HCT116 (cell line): ENCODE results near the gene CGNL1. TPM values are rescaled to one million over a fixed set of nuclear protein-coding genes. Genes with fewer than 3 reads are reported as not detected.

Experiments
- ATAC-seq: fragments of 200-7000 bp; cut with Tn5 transposase; 2 replicates; pipeline ENCODE4 v1.9.1; 2020; ENCODE audit warnings: mild to moderate bottlenecking, moderate library complexity
- BruUV-seq: library from RNA; stranded (reverse); fragments of 400-500 nt; replicated peaks from 2 replicates; lab custom pipeline; 2021; lab: Mats Ljungman, UMichigan
- CTCF ChIA-PET: fragments of 300-600 bp; sonication (Branson Sonifier 250); formaldehyde crosslinking; loops from one replicate; lab custom pipeline; 2021; ENCODE audit warnings: antibody characterized with exemption; lab: Charles Lee
- POLR2A ChIA-PET: fragments of 300-600, 350-600 bp; sonication (Branson Sonifier 250); formaldehyde crosslinking; loops from one replicate; lab custom pipeline; 2021; ENCODE audit warnings: antibody characterized with exemption; lab: Charles Lee
- RAD21 ChIA-PET, 2 experiments: fragments of 300-600 bp; sonication (Branson Sonifier 250); formaldehyde crosslinking; loops; one replicate each; lab custom pipeline; 2023; ENCODE audit warnings: low total read pairs in 2 of 2; ENCODE audit not compliant: uncharacterized antibody in 2 of 2, unreplicated experiment in 2 of 2, low non-redundant PET in 1 of 2; lab: Charles Lee
- DNase-seq: peaks from one replicate; pipeline ENCODE4 v3.0.0-alpha.2; 2010; ENCODE audit warnings: low read depth, low spot score
- H2AFZ ChIP-seq: fragments of 200-600 bp; shearing (Covaris generic), sonication (generic); 2 replicates; pipeline ENCODE4 v1.6.1; 2017; ENCODE audit warnings: low read depth, mixed run types, mixed read lengths, antibody characterized with exemption, low read length; ENCODE audit not compliant: poor library complexity, severe bottlenecking
- H3K27ac ChIP-seq: 2 replicates; pipeline ENCODE4 v1.5.1; 2012; ENCODE audit warnings: low read depth, low read length
- H3K27me3 ChIP-seq: fragments of 200-600 bp; sonication (generic); 2 replicates; pipeline ENCODE4 v1.6.1; 2016; ENCODE audit warnings: mixed run types, low read length, mixed read lengths; ENCODE audit not compliant: insufficient read depth
- H3K36me3 ChIP-seq, 2 experiments: fragments of 200-500 bp in 1 of 2; fragments of 200-600 bp in 1 of 2; sonication (Bioruptor generic) in 1 of 2; sonication (generic) in 1 of 2; 2 replicates each; pipeline versions ENCODE4 v1.5.1 to v1.6.1; 2014 to 2016; ENCODE audit warnings: low read length in 2 of 2, inconsistent platforms in 1 of 2, mixed read lengths in 1 of 2, mixed run types in 1 of 2; ENCODE audit not compliant: insufficient read depth in 2 of 2, control insufficient read depth in 1 of 2
- H3K4me1 ChIP-seq, 2 experiments: fragments of 200-600 bp in 1 of 2; sonication (generic) in 1 of 2; 2 replicates each; pipeline versions ENCODE4 v1.5.1 to v1.6.1; 2012 to 2017; ENCODE audit warnings: low read length in 2 of 2, inconsistent platforms in 1 of 2, mild to moderate bottlenecking in 1 of 2, mixed read lengths in 1 of 2, mixed run types in 1 of 2, moderate library complexity in 1 of 2; ENCODE audit not compliant: insufficient read depth in 2 of 2, control insufficient read depth in 1 of 2
- H3K4me2 ChIP-seq: fragments of 200-600 bp; sonication (generic); 2 replicates; pipeline ENCODE4 v1.6.1; 2017; ENCODE audit warnings: mixed run types, low read length, mixed read lengths
- H3K4me3 ChIP-seq, 2 experiments: fragments of 200-600 bp in 1 of 2; sonication (generic) in 1 of 2; replicated peaks in 1 of 2; 2 replicates each; pipeline ENCODE4 v1.5.1; 2011 to 2016; ENCODE audit warnings: low read length in 2 of 2, control low read depth in 1 of 2, low read depth in 1 of 2, mild to moderate bottlenecking in 1 of 2, mixed read lengths in 1 of 2, mixed run types in 1 of 2
- H3K79me2 ChIP-seq: fragments of 200-600 bp; sonication (generic); 2 replicates; pipeline ENCODE4 v1.6.1; 2017; ENCODE audit warnings: mild to moderate bottlenecking, mixed run types, low read length, moderate library complexity, mixed read lengths; ENCODE audit not compliant: insufficient read depth
- H3K9ac ChIP-seq: fragments of 200-600 bp; sonication (generic); 2 replicates; pipeline ENCODE4 v1.6.1; 2016; ENCODE audit warnings: low read length, mixed read lengths
- H3K9me2 ChIP-seq: fragments of 200-600 bp; sonication (generic), shearing (Covaris generic); 2 replicates; pipeline ENCODE4 v1.6.1; 2017; ENCODE audit warnings: mixed run types, mild to moderate bottlenecking, moderate library complexity; ENCODE audit not compliant: insufficient read depth
- H3K9me3 ChIP-seq, 2 experiments: fragments of 200-500 bp in 1 of 2; fragments of 200-600 bp in 1 of 2; sonication (Bioruptor generic) in 1 of 2; sonication (generic) in 1 of 2; 2 replicates each; pipeline ENCODE4 v1.6.1; 2014 to 2017; ENCODE audit warnings: low read length in 2 of 2, mixed read lengths in 2 of 2, inconsistent platforms in 1 of 2, low read depth in 1 of 2, mild to moderate bottlenecking in 1 of 2, mixed run types in 1 of 2, moderate library complexity in 1 of 2; ENCODE audit not compliant: control insufficient read depth in 1 of 2, insufficient read depth in 1 of 2
- H4K20me1 ChIP-seq: fragments of 200-600 bp; sonication (generic), shearing (Covaris generic); 2 replicates; pipeline ENCODE4 v1.6.1; 2017; ENCODE audit warnings: mixed run types, mild to moderate bottlenecking, moderate library complexity; ENCODE audit not compliant: insufficient read depth
- CBX3 ChIP-seq: IDR thresholded peaks from 2 replicates; pipeline ENCODE4 v1.6.1; 2012; ENCODE audit warnings: low read depth
- CEBPB ChIP-seq: IDR thresholded peaks from 2 replicates; pipeline ENCODE4 v1.6.1; 2012; ENCODE audit warnings: low read depth
- EGR1 ChIP-seq: IDR thresholded peaks from 2 replicates; pipeline ENCODE4 v1.6.1; 2012; ENCODE audit warnings: low read depth
- ELF1 ChIP-seq: IDR thresholded peaks from 2 replicates; pipeline ENCODE4 v1.6.1; 2012; ENCODE audit warnings: low read depth, borderline replicate concordance
- JUND ChIP-seq: IDR thresholded peaks from 2 replicates; pipeline ENCODE4 v1.6.1; 2012
- POLR2A ChIP-seq: IDR thresholded peaks from 2 replicates; pipeline ENCODE4 v1.7.0; 2011; ENCODE audit warnings: borderline replicate concordance; ENCODE audit not compliant: insufficient read depth, insufficient read length; ENCODE audit errors: extremely low read depth
- TCF7L2 ChIP-seq: IDR thresholded peaks from 2 replicates; pipeline ENCODE4 v1.7.0; 2011; ENCODE audit warnings: borderline replicate concordance, inconsistent platforms; ENCODE audit not compliant: insufficient read depth, insufficient read length; ENCODE audit errors: extremely low read depth
- YY1 ChIP-seq: IDR thresholded peaks from 2 replicates; pipeline ENCODE4 v1.6.1; 2011; ENCODE audit warnings: low read length, low read depth, moderate library complexity, mild to moderate bottlenecking; ENCODE audit not compliant: insufficient replicate concordance; ENCODE audit errors: extremely low read depth
- ZFX ChIP-seq: fragments of 450-650 bp; IDR thresholded peaks from 2 replicates; pipeline ENCODE4 v1.6.1; 2017
- ZNF274 ChIP-seq: fragments of 200-500 bp; sonication (Bioruptor generic); IDR thresholded peaks from 2 replicates; pipeline ENCODE4 v1.6.1; 2014; ENCODE audit warnings: mild to moderate bottlenecking, low read depth, low read length, inconsistent platforms
- intact Hi-C: fragments of 100-400 bp; cut with micrococcal nuclease; formaldehyde crosslinking; loops from 2 replicates; pipeline ENCODE4 v1.10.0; 2022
- total RNA-seq: library from RNA; stranded (reverse); gene quantifications from one replicate; pipeline ENCODE4 v1.2.1, GENCODE V29; 2021; ENCODE audit not compliant: unreplicated experiment
- TF ChIP-seq, protein P1 (sequence below): IDR thresholded peaks from 2 replicates; pipeline ENCODE4 v1.6.1; 2012; ENCODE audit warnings: low read depth
- TF ChIP-seq, protein P2 (sequence below), 3 experiments: fragments of 200-600 bp in 1 of 3; sonication (generic) in 1 of 3; IDR thresholded peaks in 2 of 3; conservative IDR thresholded peaks in 1 of 3; 2 replicates each; pipeline ENCODE4 v1.5.1; 2012 to 2017; ENCODE audit warnings: low read depth in 2 of 3, low read length in 2 of 3, antibody characterized with exemption in 1 of 3, borderline replicate concordance in 1 of 3, control low read depth in 1 of 3, mild to moderate bottlenecking in 1 of 3, mixed read lengths in 1 of 3, mixed run types in 1 of 3, moderate library complexity in 1 of 3; ENCODE audit not compliant: insufficient read depth in 1 of 3
- TF ChIP-seq, protein P3 (sequence below): IDR thresholded peaks from 2 replicates; pipeline ENCODE4 v1.6.1; 2011; ENCODE audit warnings: mild to moderate bottlenecking, low read length, moderate library complexity; ENCODE audit not compliant: insufficient replicate concordance; ENCODE audit errors: extremely low read depth

CGNL1 gene
- total RNA-seq, 1 experiment from 2014 or later, result 2.2 TPM

DNA sequence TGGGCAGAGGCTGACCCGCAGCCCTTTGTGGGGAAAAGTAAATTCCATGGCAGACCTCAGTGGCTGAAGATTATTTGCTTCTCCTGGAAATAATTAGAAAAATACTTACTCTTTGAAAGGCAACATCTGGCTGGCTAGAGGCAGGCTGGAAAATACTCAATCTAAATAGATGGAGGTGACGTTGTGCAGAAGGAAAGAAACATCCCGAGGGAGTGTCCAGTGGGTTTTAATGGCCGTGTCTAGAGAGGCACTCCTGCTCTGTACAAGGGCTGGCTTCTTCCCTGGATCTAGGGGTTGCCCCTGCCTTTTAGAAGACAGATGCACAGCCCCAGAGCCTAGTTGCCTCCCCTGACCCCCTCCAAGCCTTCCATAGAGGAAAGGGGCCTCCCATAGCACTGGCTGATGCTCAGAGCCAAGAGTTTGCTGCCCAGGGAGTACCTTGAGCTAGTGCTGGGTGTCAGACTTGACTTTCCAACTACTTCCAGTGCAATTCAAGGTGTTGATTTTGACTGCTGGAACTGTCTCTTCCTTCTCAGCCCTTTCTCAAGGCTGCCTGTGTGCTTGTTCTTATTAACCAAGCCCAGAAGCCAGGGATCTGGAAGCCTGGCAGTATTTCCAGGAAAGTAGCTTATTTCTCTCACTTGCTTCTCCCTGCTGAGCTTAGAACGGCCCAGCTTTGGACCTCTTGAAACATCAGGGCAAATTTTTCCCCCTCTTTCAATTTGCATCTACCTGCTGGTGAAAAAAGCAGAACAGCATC lies 27.4 kb downstream of the CGNL1 start:
- CTCF ChIA-PET, result no interaction called here
- H3K9me3 ChIP-seq, result no peaks in the 10 kb centered on the region
- no peak overlapping the region for H3K27ac ChIP-seq
- no peaks in the 10 kb centered on the region for H3K36me3 ChIP-seq
- no peak overlapping the region for H2AFZ ChIP-seq
- H3K4me2 ChIP-seq, result no peak overlapping the region
- H3K4me3 ChIP-seq, result no peak overlapping the region
- no peaks in the 10 kb centered on the region for H4K20me1 ChIP-seq
- intact Hi-C loops, result no loop called here
- RAD21 ChIA-PET, result no interaction called here
- no TSS peak for BruUV-seq
- ATAC-seq, result no peak
- no peaks in the 10 kb centered on the region for H3K27me3 ChIP-seq
- H3K9ac ChIP-seq, result no peak overlapping the region
- POLR2A ChIA-PET, result no interaction called here
- H3K9me2 ChIP-seq, result no peaks in the 10 kb centered on the region
- H3K79me2 ChIP-seq, result no peaks in the 10 kb centered on the region
- no peaks in the 10 kb centered on the region for H3K4me1 ChIP-seq
- no peak for DNase-seq
- TF ChIP-seq TCF7L2, result no peak
- no peak for TF ChIP-seq JUND
- TF ChIP-seq, protein P1, sequence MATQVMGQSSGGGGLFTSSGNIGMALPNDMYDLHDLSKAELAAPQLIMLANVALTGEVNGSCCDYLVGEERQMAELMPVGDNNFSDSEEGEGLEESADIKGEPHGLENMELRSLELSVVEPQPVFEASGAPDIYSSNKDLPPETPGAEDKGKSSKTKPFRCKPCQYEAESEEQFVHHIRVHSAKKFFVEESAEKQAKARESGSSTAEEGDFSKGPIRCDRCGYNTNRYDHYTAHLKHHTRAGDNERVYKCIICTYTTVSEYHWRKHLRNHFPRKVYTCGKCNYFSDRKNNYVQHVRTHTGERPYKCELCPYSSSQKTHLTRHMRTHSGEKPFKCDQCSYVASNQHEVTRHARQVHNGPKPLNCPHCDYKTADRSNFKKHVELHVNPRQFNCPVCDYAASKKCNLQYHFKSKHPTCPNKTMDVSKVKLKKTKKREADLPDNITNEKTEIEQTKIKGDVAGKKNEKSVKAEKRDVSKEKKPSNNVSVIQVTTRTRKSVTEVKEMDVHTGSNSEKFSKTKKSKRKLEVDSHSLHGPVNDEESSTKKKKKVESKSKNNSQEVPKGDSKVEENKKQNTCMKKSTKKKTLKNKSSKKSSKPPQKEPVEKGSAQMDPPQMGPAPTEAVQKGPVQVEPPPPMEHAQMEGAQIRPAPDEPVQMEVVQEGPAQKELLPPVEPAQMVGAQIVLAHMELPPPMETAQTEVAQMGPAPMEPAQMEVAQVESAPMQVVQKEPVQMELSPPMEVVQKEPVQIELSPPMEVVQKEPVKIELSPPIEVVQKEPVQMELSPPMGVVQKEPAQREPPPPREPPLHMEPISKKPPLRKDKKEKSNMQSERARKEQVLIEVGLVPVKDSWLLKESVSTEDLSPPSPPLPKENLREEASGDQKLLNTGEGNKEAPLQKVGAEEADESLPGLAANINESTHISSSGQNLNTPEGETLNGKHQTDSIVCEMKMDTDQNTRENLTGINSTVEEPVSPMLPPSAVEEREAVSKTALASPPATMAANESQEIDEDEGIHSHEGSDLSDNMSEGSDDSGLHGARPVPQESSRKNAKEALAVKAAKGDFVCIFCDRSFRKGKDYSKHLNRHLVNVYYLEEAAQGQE, result no peak
- no peak for TF ChIP-seq CBX3
- TF ChIP-seq YY1, result no peak
- no peak for TF ChIP-seq ZFX
- TF ChIP-seq, protein P2, sequence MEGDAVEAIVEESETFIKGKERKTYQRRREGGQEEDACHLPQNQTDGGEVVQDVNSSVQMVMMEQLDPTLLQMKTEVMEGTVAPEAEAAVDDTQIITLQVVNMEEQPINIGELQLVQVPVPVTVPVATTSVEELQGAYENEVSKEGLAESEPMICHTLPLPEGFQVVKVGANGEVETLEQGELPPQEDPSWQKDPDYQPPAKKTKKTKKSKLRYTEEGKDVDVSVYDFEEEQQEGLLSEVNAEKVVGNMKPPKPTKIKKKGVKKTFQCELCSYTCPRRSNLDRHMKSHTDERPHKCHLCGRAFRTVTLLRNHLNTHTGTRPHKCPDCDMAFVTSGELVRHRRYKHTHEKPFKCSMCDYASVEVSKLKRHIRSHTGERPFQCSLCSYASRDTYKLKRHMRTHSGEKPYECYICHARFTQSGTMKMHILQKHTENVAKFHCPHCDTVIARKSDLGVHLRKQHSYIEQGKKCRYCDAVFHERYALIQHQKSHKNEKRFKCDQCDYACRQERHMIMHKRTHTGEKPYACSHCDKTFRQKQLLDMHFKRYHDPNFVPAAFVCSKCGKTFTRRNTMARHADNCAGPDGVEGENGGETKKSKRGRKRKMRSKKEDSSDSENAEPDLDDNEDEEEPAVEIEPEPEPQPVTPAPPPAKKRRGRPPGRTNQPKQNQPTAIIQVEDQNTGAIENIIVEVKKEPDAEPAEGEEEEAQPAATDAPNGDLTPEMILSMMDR (IDR thresholded peaks at IDR 0.05 in 2 of 3, conservative IDR thresholded peaks at IDR 0.05 in 1 of 3; ENCODE audit: borderline replicate concordance in 1 of 3, insufficient read depth in 1 of 3, low read depth in 2 of 3, low read length in 2 of 3), result no peak
- no peak for TF ChIP-seq ELF1
- TF ChIP-seq POLR2A, result no peak
- TF ChIP-seq ZNF274, result no peak
- TF ChIP-seq, protein P3, sequence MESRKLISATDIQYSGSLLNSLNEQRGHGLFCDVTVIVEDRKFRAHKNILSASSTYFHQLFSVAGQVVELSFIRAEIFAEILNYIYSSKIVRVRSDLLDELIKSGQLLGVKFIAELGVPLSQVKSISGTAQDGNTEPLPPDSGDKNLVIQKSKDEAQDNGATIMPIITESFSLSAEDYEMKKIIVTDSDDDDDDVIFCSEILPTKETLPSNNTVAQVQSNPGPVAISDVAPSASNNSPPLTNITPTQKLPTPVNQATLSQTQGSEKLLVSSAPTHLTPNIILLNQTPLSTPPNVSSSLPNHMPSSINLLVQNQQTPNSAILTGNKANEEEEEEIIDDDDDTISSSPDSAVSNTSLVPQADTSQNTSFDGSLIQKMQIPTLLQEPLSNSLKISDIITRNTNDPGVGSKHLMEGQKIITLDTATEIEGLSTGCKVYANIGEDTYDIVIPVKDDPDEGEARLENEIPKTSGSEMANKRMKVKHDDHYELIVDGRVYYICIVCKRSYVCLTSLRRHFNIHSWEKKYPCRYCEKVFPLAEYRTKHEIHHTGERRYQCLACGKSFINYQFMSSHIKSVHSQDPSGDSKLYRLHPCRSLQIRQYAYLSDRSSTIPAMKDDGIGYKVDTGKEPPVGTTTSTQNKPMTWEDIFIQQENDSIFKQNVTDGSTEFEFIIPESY, result no peak
- no peak for TF ChIP-seq CEBPB
- TF ChIP-seq EGR1, result no peak
